Measurements from ENCODE around the gene ANKRD28. TPM values are rescaled to one million over a fixed set of nuclear protein-coding genes. Genes with fewer than 3 reads are reported as not detected.

Gene ANKRD28
- total and polyA plus RNA-seq, 2 donors from 2014 or later, result 9.8 to 72.4 TPM

DNA sequence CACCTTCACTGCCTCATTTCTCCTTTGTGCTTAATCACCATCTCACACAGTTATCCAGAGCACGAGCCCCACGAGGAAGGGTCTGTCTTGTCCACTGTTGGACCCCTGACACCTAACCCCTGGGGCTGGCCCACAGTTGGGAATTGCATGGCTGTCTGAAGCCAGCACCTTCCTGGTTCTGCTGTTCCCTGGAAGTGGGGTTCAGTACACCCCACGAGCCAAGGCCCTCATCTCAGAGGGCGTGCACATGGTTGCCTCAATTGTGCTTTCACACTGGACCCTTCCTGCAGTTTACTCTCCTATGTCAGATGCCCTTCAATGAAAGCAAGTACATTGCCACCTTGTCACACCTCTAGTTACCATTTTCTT, 165.6 kb downstream of the ANKRD28 start:
- no peak overlapping the region for H3K27ac ChIP-seq (ENCODE audit: low read depth in 2 of 2, low read length in 2 of 2)
- DNase-seq, result no peak
- H3K27me3 ChIP-seq (ENCODE audit: control insufficient read depth, insufficient read depth, low read length), result no peaks in the 10 kb centered on the region
- peaks cover 0 to under 1% (median 0%) of the 10 kb centered on the region in 3 donors for H3K36me3 ChIP-seq (ENCODE audit: control insufficient read depth in 2 of 3, insufficient read depth in 3 of 3, low read length in 3 of 3)
- FAIRE-seq, result no peak
- peaks cover 0 to 11% (median 10%) of the 10 kb centered on the region in 3 donors for H3K4me1 ChIP-seq (ENCODE audit: control insufficient read depth in 2 of 3, insufficient read depth in 2 of 3, low read depth in 1 of 3, low read length in 3 of 3)
- no peak overlapping the region for H3K9ac ChIP-seq (ENCODE audit: low read length in 3 of 3)
- no peak overlapping the region for H3K4me3 ChIP-seq (ENCODE audit: low read length in 3 of 3)
- H3K9me3 ChIP-seq (ENCODE audit: control insufficient read depth in 2 of 3, insufficient read depth in 1 of 3, low read length in 3 of 3), result no peaks in the 10 kb centered on the region
- intact Hi-C loops (cut with DNase I), result loop anchor here (10.0 kb wide), 1 partner anchor 173 kb away; no protein-coding TSS in a partner anchor
- no peak for TF ChIP-seq CTCF (IDR thresholded peaks at IDR 0.05; ENCODE audit: borderline replicate concordance, extremely low read depth, insufficient read depth)

DNA sequence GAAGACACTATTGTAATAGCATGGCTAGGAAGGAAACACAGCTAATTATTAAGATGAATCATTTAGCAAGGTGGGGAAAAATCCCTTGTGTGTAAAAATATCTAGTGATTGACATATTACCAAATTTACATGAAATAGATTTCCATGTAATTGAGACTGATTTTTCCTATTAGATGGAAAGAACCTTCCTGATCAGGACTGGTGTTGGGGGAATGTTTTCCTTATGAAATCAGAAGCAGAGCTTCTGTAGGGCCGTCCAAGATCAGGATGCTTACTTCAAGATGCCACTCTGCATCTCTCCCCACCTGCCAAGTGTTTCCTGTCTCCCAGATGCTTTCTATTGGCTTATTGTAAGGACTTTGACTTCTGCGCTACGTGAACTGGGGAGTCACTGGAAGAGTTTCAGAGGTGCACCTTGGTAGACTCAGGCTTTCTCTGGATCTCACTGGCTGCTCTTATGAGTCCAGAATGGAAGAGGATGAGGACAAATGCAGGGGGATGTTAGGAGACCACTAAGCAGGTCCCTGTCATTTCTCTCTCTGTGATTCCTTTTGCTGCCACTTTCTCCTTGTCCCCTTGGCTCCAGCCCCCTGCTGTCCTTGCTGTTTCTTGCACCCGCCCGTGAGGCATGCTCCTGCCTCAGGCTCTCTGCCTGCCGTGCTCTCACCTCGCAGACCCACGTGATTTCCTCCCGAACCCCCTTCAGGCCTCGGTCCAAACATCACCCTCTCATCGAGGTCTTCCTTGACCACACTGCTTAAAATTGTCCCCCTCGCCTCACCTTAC, 166.2 kb downstream of the ANKRD28 start:
- FAIRE-seq (no peak), DNase-seq (no peak)
- H3K9me3 ChIP-seq (ENCODE audit: control insufficient read depth in 2 of 3, insufficient read depth in 1 of 3, low read length in 3 of 3), result no peaks in the 10 kb centered on the region
- no peaks in the 10 kb centered on the region for H3K36me3 ChIP-seq (ENCODE audit: control insufficient read depth in 2 of 3, insufficient read depth in 3 of 3, low read length in 3 of 3)
- H3K9ac ChIP-seq (ENCODE audit: low read length in 3 of 3), result no peak overlapping the region
- no peaks in the 10 kb centered on the region for H3K27me3 ChIP-seq (ENCODE audit: control insufficient read depth, insufficient read depth, low read length)
- no peak for TF ChIP-seq CTCF (IDR thresholded peaks at IDR 0.05; ENCODE audit: borderline replicate concordance, extremely low read depth, insufficient read depth)
- H3K4me1 ChIP-seq (ENCODE audit: control insufficient read depth in 2 of 3, insufficient read depth in 2 of 3, low read depth in 1 of 3, low read length in 3 of 3), result peaks cover 0 to 11% (median 10%) of the 10 kb centered on the region in 3 donors
- H3K4me3 ChIP-seq (ENCODE audit: low read length in 3 of 3), result no peak overlapping the region
- intact Hi-C loops (cut with DNase I), result loop anchor here (10.0 kb wide), 1 partner anchor 173 kb away; no protein-coding TSS in a partner anchor
- H3K27ac ChIP-seq (ENCODE audit: low read depth in 2 of 2, low read length in 2 of 2), result no peak overlapping the region

DNA sequence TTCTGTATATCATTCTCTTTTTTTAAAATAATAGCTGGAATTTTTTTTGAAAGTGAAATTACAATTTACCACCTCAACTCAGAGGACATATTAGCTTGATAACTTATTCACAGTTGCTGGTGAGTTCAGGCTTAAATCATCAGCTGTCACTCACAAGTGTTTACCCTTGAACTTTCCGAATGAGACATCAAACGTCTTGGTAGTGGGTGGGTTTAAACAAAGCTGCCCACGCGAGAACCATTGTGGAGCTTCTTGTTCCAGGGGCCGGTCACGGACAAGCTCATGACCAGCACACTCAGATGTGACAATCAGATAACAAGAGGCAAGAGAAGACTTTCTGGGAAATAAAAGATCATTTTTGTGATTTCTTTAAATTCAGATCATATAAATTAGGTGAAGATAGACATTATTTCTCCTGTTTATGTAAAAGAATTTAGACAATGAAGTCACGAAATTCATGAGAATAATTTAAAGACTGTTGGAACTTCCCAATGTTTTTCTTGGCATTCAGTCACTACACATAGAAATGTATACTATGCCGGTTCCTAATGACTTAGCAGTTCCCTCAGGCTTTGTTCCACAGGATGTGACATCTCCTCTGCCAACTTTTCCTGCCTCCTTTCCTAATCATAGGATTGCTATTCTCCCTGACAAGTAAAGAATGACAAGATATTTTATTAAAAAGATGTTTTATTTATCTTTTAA, 167.0 kb downstream of the ANKRD28 start:
- Histone ChIP-seq H3K36me3 (ENCODE audit: control insufficient read depth in 2 of 3, insufficient read depth in 3 of 3, low read length in 3 of 3) (no peaks in the 10 kb centered on the region), H3K27ac (ENCODE audit: low read depth in 2 of 2, low read length in 2 of 2) (peak overlapping the region in 1 of 2 donors; percentile 33), H3K27me3 (ENCODE audit: control insufficient read depth, insufficient read depth, low read length) (no peaks in the 10 kb centered on the region), H3K9ac (ENCODE audit: low read length in 3 of 3) (no peak overlapping the region), H3K9me3 (ENCODE audit: control insufficient read depth in 2 of 3, insufficient read depth in 1 of 3, low read length in 3 of 3) (no peaks in the 10 kb centered on the region), H3K4me3 (ENCODE audit: low read length in 3 of 3) (peak overlapping the region; percentile 13 to 57 (median 46)), H3K4me1 (ENCODE audit: control insufficient read depth in 2 of 3, insufficient read depth in 2 of 3, low read depth in 1 of 3, low read length in 3 of 3) (peaks cover 0 to 11% (median 10%) of the 10 kb centered on the region in 3 donors)
- peak in 2 of 5 donors; percentile 70 to 82 for DNase-seq
- intact Hi-C loops (cut with DNase I), result loop anchor here (10.0 kb wide), 1 partner anchor 174 kb away; no protein-coding TSS in a partner anchor
- FAIRE-seq, result no peak
- TF ChIP-seq CTCF (IDR thresholded peaks at IDR 0.05; ENCODE audit: borderline replicate concordance, extremely low read depth, insufficient read depth), result no peak

Data from kidney (tissue), 14 donors.